Central memory CD8-positive, alpha-beta T cell (primary cell): ENCODE measurements around the gene SGK1.
A peak's percentile ranks its signal among the peaks of the same experiment; 100 is the strongest.

Experiments
- ATAC-seq: fragments of 150-1000 bp; cut with Tn5 transposase; replicated peaks from 2 replicates; pipeline ENCODE4 v1.10.0; 2022; ENCODE audit warnings: mild to moderate bottlenecking, moderate FRiP score, moderate number of reproducible peaks; ENCODE audit not compliant: poor library complexity, severe bottlenecking; ENCODE audit errors: extremely low read depth
- DNase-seq, 2 donors: peaks; one replicate each; pipeline ENCODE4 v3.0.0; 2021; ENCODE audit warnings: low spot score in 2 of 2
- H3K27ac Mint-ChIP-seq: one replicate; pipeline ENCODE4 v1.8.0; 2022; ENCODE audit warnings: low read depth, mild to moderate bottlenecking, moderate library complexity, mixed read lengths
- H3K27me3 Mint-ChIP-seq: one replicate; pipeline ENCODE4 v1.8.0; 2022; ENCODE audit warnings: mixed read lengths
- H3K36me3 Mint-ChIP-seq: one replicate; pipeline ENCODE4 v1.8.0; 2022; ENCODE audit warnings: mild to moderate bottlenecking, moderate library complexity, mixed read lengths; ENCODE audit not compliant: insufficient read depth
- H3K4me1 Mint-ChIP-seq: one replicate; pipeline ENCODE4 v1.8.0; 2022; ENCODE audit warnings: mixed read lengths
- H3K4me3 Mint-ChIP-seq: one replicate; pipeline ENCODE4 v1.8.0; 2022; ENCODE audit warnings: mild to moderate bottlenecking, moderate library complexity, mixed read lengths
- H3K9me3 Mint-ChIP-seq: one replicate; pipeline ENCODE4 v1.8.0; 2022; ENCODE audit warnings: mixed read lengths

SGK1 gene

DNA sequence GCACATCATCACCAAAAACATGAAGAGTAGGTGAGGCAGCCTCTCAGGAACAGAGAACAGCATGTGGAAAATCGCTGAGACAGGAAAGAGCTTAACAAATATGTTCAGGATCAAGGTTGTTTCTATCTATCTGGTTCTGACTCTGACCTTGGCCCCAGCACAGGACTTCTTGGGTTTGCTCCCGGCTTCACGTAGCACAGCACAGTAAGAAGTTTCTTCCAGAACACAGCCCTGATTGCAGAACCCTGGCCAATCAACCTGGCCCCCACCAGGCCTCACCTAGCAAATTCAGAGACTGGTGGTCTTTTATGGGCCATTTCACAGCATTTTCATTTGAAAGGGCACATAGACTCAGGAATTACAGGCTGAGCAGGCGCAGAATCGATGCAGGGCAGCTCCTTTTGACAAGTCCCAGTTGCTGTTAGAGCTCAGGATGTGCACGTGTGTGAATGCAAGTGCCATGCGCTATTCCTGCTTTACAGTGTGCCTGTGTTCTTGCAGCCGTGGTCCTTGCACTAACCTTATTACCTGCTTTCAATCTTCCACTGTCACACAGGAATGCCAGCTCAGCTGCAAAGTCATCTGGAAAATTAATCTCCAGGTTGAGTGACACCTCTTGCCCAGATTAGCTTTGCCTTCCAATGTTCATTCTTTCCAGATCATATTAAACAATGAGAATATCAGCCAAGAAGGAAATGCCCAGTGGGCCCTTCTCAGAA, 165.0 kb downstream of the SGK1 start:
- DNase-seq, result no peak
- H3K4me1 Mint-ChIP-seq, result no peaks in the 10 kb centered on the region
- H3K9me3 Mint-ChIP-seq, result no peaks in the 10 kb centered on the region
- H3K36me3 Mint-ChIP-seq, result no peaks in the 10 kb centered on the region
- H3K27ac Mint-ChIP-seq, result no peak overlapping the region
- H3K4me3 Mint-ChIP-seq, result no peak overlapping the region
- no peak for ATAC-seq
- no peaks in the 10 kb centered on the region for H3K27me3 Mint-ChIP-seq

DNA sequence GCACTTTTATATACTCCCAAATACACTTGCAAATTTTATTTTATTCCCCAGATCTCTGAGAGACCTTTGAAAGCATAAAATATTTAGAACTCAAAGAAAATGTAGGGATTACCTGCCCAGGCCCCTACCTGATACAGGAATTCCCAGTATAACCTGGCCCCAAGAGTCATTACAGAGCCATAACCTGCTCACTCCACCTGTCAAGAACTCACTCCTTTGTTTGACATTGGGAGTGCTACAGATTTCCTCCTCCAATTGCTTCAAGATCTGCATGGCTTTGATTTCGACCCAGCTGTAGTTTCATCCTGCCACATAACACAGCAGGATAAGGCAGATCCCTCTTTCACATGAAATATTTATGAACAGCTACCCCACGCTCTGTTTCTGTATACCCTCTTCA, 169.3 kb downstream of the SGK1 start:
- peaks cover 2% of the 10 kb centered on the region for H3K36me3 Mint-ChIP-seq
- H3K27ac Mint-ChIP-seq, result no peak overlapping the region
- DNase-seq, result no peak
- no peaks in the 10 kb centered on the region for H3K9me3 Mint-ChIP-seq
- no peak for ATAC-seq
- H3K27me3 Mint-ChIP-seq, result no peaks in the 10 kb centered on the region
- H3K4me1 Mint-ChIP-seq, result no peaks in the 10 kb centered on the region
- no peak overlapping the region for H3K4me3 Mint-ChIP-seq

DNA sequence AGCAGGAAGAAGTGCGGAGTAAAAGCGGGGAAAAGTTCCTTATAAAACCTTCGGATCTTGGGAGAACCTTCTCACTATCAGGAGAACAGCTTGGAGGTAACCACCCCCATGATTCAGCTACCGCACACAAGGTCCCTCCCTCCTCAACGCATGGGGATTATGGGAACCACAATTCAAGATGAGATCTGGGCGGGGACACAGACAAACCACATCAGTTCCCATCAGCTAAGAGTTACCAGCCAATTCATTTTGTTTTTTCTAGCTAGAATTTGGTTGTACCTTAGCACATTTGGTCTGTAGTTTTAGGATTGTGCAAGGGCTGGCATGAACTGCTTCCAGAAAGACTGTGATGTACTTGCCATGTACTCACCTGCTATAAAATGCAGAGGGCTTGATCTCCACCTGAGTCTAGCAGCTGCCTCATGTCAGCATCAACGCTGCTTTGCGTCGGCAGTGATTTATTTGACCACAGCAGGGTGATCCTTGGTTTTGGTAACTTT, 170.8 kb downstream of the SGK1 start:
- Mint-ChIP-seq H3K36me3 (peaks cover 2% of the 10 kb centered on the region), H3K4me3 (no peak overlapping the region), H3K27ac (no peak overlapping the region), H3K27me3 (no peaks in the 10 kb centered on the region), H3K9me3 (no peaks in the 10 kb centered on the region), H3K4me1 (no peaks in the 10 kb centered on the region)
- ATAC-seq, result no peak
- DNase-seq, result no peak

DNA sequence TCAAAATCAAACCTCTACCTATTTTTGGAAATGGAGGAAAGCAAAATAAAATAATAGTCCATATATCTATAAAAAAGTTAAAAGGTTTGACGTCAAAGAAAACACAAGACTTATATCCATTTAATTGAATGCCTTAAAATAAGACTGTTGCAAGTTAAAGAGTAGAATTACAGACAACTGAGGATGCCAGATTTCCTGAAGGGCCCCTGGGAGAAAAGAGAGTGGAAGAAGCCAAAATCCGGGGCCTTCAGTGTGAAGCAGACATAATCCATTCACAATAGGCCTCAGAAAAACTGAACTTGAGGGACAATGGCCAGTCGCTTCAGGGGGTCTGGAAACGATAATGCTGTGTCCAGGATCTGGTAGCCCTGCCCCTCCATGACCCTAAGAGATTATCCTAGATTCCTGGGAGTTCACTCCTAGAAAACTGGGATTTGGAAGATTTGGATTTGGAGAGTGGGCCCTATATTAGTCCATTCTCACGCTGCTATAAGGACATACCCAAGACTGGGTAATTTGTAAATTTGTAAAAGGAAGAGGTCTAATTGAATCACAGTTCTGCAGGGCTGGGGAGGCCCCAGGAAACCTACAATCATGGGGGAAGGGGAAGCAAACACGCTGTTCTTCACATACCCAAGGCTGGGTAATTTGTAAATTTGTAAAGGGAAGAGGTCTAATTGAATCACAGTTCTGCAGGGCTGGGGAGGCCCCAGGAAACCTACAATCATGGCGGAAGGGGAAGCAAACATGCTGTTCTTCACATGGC, 171.5 kb downstream of the SGK1 start:
- Mint-ChIP-seq H3K4me3 (no peak overlapping the region), H3K36me3 (peaks cover 4% of the 10 kb centered on the region), H3K27ac (no peak overlapping the region), H3K4me1 (no peaks in the 10 kb centered on the region), H3K9me3 (no peaks in the 10 kb centered on the region), H3K27me3 (no peaks in the 10 kb centered on the region)
- DNase-seq (no peak), ATAC-seq (no peak)

DNA sequence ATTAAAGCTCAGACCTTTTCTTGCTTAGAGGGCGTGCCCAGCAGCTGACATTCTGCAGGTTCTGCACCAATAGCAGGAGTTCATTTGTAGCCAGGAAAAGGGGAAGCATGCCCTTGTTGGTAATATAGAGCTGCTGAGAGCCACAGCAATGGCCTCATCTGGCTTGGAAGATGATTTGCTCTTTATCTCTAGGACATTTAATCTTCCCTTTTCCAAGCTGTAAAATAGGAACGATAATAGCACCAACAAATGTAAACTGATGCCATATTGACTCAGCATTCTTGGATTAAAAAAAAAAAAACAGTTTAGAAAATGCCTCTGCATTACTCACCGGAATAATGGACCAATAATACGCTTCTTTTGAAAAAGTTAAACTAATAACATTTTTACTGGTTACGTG, 172.1 kb downstream of the SGK1 start:
- Mint-ChIP-seq H3K27me3 (no peaks in the 10 kb centered on the region), H3K4me1 (no peaks in the 10 kb centered on the region), H3K36me3 (peaks cover 4% of the 10 kb centered on the region), H3K4me3 (no peak overlapping the region), H3K27ac (no peak overlapping the region), H3K9me3 (no peaks in the 10 kb centered on the region)
- ATAC-seq (no peak), DNase-seq (no peak)

DNA sequence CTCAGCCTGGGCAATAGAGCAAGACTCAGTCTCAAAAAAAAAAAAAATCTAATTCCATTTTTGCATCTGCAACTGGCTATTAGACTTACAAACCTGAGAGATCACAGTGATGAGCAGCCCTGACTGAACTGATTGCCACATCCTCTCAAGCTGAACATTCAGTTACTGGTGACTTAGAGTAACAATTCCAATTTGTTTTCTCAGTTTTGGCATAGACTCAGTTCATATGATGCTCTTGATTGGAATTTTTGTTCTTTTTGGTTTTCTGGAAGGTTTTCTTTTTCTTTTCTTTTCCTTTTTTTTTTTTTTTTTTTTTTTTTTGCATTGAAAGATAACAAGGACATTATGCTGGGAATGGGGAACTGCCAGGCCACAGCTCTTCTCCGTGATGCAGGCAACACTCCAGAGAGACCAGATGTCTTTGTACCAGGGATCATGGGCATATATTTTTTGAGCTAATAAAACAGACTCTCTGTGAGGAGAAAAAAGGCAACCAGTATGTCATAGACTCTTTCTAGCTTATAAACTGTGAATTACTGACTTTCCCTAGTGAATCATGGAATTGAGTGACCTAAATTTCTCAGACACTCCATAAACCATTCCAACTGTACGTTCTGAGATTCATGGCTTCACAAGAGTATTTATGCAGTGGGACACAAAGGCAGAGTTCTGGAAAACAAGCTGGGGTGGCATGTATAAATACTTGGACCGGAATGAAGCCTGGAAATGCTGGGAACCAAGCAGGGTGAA, 179.5 kb downstream of the SGK1 start:
- Mint-ChIP-seq H3K27ac (no peak overlapping the region), H3K27me3 (peaks cover 36% of the 10 kb centered on the region), H3K36me3 (peaks cover 2% of the 10 kb centered on the region), H3K4me1 (no peaks in the 10 kb centered on the region), H3K9me3 (no peaks in the 10 kb centered on the region), H3K4me3 (no peak overlapping the region)
- ATAC-seq (no peak), DNase-seq (no peak)

DNA sequence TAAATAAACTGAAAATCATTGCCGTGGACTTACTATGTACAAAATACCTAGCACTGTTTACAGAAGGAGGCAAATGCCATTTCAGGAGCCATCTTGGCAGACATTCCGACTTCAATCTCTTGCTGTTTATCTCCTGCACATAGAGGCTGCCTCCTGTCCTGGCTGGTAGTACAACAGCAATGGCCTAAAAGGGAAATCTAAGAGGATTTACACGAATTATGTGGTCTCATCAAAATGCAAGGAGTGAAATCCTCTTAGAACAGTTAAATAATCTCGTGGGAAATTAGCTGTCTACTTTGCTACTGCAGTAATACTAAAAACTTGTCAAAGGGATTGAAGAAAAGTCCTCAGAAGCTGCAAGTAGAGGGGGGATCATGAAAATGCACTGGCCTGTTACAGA, 183.3 kb downstream of the SGK1 start:
- DNase-seq (no peak), ATAC-seq (no peak)
- H3K27ac Mint-ChIP-seq, result no peak overlapping the region
- H3K36me3 Mint-ChIP-seq, result no peaks in the 10 kb centered on the region
- no peak overlapping the region for H3K4me3 Mint-ChIP-seq
- no peaks in the 10 kb centered on the region for H3K9me3 Mint-ChIP-seq
- peaks cover 45% of the 10 kb centered on the region for H3K27me3 Mint-ChIP-seq
- H3K4me1 Mint-ChIP-seq, result no peaks in the 10 kb centered on the region

DNA sequence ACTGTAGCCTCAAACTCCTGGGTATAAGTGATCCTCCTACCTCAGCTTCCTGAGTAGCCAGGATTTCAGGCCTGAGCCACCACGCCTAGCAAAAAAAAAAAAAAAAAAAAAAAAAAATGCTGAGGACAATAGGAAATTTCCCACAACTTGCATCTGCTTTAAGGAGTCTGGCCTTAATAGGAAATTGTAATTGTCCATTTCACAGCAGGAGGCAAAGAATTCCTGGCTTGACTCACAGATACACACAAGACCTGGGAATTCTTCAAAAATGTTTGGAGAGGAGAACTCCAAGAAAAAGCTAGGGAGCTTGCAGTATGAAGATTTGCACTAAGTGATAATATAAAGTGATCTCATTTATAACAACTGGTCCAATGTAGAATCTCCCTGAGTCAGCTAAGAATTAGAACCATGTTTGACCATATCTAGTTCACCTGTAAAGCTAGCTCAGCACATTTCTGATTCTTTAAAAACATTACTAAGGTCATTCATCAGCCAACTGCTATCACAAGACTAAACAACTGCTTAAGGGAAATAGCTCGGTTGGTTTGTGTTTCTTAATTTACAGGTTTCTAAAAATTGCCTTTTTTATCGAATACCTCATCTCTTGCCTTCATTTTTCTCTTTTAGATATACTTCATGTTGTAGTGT, 185.3 kb downstream of the SGK1 start:
- Mint-ChIP-seq H3K4me1 (no peaks in the 10 kb centered on the region), H3K4me3 (no peak overlapping the region), H3K36me3 (no peaks in the 10 kb centered on the region), H3K27me3 (peaks cover 42% of the 10 kb centered on the region), H3K27ac (no peak overlapping the region), H3K9me3 (no peaks in the 10 kb centered on the region)
- DNase-seq (no peak), ATAC-seq (no peak)

DNA sequence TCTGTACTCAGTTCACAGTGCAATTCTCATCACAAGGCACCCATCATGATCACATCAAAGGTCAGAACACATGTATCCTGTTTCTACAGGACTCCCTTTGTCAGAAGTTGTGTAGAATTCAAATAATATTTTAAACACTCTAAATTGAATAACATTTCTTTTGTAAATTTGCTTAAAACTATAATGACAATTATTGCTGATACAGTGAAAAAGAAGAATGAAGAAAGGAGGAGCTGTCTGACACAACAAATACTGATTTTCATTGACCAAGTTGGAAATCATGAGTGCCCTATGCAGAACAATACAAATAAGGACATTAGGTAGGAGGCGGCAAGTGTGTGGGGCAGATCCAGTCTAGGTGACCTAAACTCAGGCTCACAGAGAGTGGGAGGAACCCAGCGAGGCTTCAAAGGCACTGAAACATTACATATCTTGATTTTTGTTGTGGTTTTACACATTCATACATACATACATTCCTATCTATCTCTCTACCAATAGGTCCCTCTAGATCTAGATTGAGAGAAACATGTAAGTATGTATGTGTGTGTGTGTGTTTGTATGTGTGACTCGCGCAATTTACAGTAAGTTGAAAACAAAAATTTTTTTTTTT, 186.3 kb downstream of the SGK1 start:
- Mint-ChIP-seq H3K36me3 (no peaks in the 10 kb centered on the region), H3K27me3 (peaks cover 32% of the 10 kb centered on the region), H3K9me3 (no peaks in the 10 kb centered on the region), H3K4me1 (no peaks in the 10 kb centered on the region), H3K4me3 (no peak overlapping the region), H3K27ac (no peak overlapping the region)
- no peak for DNase-seq
- ATAC-seq, result no peak

DNA sequence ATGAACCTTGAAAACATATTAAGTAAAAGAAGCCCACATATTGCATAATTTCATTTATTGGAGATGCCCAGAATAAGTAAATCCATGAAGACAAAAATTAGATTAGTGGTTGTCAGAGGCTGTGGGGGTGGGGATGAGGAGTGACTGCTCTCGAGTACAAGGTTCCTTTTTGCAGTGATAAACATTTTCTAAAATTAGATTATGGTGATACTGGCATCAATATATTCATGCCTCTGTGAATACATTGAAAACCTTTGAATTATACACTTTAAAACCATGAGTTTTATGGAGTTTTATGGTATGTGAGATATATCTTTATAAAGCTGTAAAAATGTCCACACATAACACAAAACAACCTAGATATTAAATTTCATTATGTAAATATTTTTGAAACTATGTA, 189.8 kb downstream of the SGK1 start:
- H3K36me3 Mint-ChIP-seq, result no peaks in the 10 kb centered on the region
- H3K4me3 Mint-ChIP-seq, result no peak overlapping the region
- no peaks in the 10 kb centered on the region for H3K9me3 Mint-ChIP-seq
- no peaks in the 10 kb centered on the region for H3K4me1 Mint-ChIP-seq
- H3K27ac Mint-ChIP-seq, result no peak overlapping the region
- no peak for ATAC-seq
- DNase-seq, result no peak
- peaks cover 26% of the 10 kb centered on the region for H3K27me3 Mint-ChIP-seq

DNA sequence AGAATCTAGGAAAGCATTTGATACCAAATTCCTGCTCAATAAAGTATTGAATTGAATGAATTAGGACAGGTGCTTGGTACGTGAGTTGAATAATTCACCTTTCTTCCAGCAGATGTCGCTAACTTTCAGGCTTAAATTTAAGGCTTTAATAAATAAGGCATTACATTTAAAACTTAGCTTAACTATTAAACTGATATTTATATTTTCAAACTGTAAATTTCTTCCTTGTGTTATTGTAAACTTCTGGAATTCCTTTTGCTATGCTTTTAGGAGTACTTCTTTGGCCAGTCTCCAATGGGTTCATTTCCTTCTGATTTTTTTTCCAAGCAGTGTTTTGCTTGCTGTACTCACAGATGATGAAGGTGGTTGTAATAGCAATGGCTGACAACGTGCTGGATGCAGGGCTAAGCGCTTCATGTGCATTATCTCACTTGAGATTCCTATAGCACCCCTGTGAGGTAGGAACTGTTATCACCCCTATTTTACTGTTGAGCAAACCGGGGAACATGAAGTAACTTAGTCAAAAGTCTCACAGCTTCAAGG, 194.2 kb downstream of the SGK1 start:
- DNase-seq (peak in 1 of 2 donors; percentile 21), ATAC-seq (peak; percentile 95)
- Mint-ChIP-seq H3K9me3 (no peaks in the 10 kb centered on the region), H3K27me3 (peaks cover 9% of the 10 kb centered on the region), H3K4me1 (no peaks in the 10 kb centered on the region), H3K27ac (no peak overlapping the region), H3K36me3 (no peaks in the 10 kb centered on the region), H3K4me3 (no peak overlapping the region)

DNA sequence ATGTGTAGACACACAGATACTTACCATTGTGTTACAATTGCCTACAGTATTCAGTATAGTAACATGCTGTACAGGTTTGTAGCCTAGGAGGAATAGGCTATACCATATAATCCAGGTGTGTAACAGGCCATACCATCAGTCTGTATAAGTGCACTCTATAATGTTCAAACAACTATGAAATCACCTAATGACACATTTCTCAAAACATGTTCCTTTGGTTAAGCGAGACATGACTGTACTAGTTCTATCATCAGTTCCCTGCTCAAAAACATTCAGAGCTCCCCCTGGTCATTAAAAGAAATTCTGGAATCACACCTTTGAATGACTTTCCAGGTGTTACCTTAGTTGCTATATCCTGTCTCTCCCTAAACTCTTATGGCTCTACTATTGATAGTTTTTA, 195.1 kb downstream of the SGK1 start:
- Mint-ChIP-seq H3K27ac (no peak overlapping the region), H3K9me3 (no peaks in the 10 kb centered on the region), H3K27me3 (peaks cover 9% of the 10 kb centered on the region), H3K36me3 (no peaks in the 10 kb centered on the region), H3K4me3 (no peak overlapping the region), H3K4me1 (no peaks in the 10 kb centered on the region)
- DNase-seq, result no peak
- no peak for ATAC-seq
